ENCODE results near the gene CHRNA3.

CHRNA3 gene
- 0 to 0.36 (median 0) reads per million in 4 experiments for total RNA-seq

GRCh38 chr15:78620527-78621421, at the start of gene CHRNA3:
TSS of gene CHRNA3 (minus strand) at chr15:78620996. CDS start at chr15:78620794, 202 bp downstream.
- no peak for DNase-seq

- no peak for DNase-seq
These were observed 48.2 kb upstream of the CHRNA3 start for GRCh38 chr15:78668987-78669386.

GRCh38 chr15:78667578-78668236, 46.9 kb upstream of the CHRNA3 start:
- no peak for DNase-seq

- DNase-seq = no peak
These were observed 45.2 kb upstream of the CHRNA3 start for GRCh38 chr15:78666010-78666409.

- DNase-seq = no peak
These were observed 42.9 kb upstream of the CHRNA3 start for GRCh38 chr15:78663703-78664102.

GRCh38 chr15:78662028-78662427, 41.2 kb upstream of the CHRNA3 start:
- no peak for DNase-seq

GRCh38 chr15:78661001-78661400, 40.2 kb upstream of the CHRNA3 start:
- no peak for DNase-seq

- no peak for DNase-seq
These were observed 39.8 kb upstream of the CHRNA3 start for GRCh38 chr15:78660584-78660983.

GRCh38 chr15:78658823-78659222, 38.0 kb upstream of the CHRNA3 start:
- no peak for DNase-seq

GRCh38 chr15:78654272-78654671, 33.5 kb upstream of the CHRNA3 start:
- DNase-seq = no peak

GRCh38 chr15:78651930-78652615, 31.3 kb upstream of the CHRNA3 start:
- DNase-seq = no peak

- no peak for DNase-seq
These were observed 30.2 kb upstream of the CHRNA3 start for GRCh38 chr15:78651007-78651406.

GRCh38 chr15:78650022-78650421, 29.2 kb upstream of the CHRNA3 start:
- DNase-seq = no peak

- DNase-seq = no peak
These were observed 24.2 kb upstream of the CHRNA3 start for GRCh38 chr15:78645009-78645408.

GRCh38 chr15:78642331-78642730, 21.5 kb upstream of the CHRNA3 start:
- DNase-seq = no peak

- no peak for DNase-seq
These were observed 21.0 kb upstream of the CHRNA3 start for GRCh38 chr15:78641749-78642275.

GRCh38 chr15:78641102-78641748, 20.4 kb upstream of the CHRNA3 start, which contains the start of gene CHRNB4:
TSS of gene CHRNB4 (minus strand) at chr15:78641210. CDS start at chr15:78641133, 77 bp downstream.
- DNase-seq = no peak

GRCh38 chr15:78640527-78641101, 19.8 kb upstream of the CHRNA3 start:
- DNase-seq = no peak

- DNase-seq = peak; percentile 12
These were observed 18.0 kb upstream of the CHRNA3 start for GRCh38 chr15:78638658-78639314.

- no peak for DNase-seq
These were observed 17.1 kb upstream of the CHRNA3 start for GRCh38 chr15:78637776-78638435.

GRCh38 chr15:78636378-78636859, 15.6 kb upstream of the CHRNA3 start:
- DNase-seq = no peak

All from effector CD8-positive, alpha-beta T cell (primary cell).